Measurements from ENCODE around the gene PPIP5K2. TPM values are rescaled to one million over a fixed set of nuclear protein-coding genes. Genes with fewer than 3 reads are reported as not detected.

Gene PPIP5K2
- total and polyA plus RNA-seq, 2 donors (not counting 3 experiments of a cell fraction or from before 2014, with no cell fraction given), result 20.8 to 69.4 TPM

- Histone ChIP-seq H3K9ac (replicated peaks; ENCODE audit: extremely low read depth, insufficient read depth, low read length) (no peak overlapping the region), H3K27me3 (ENCODE audit: control insufficient read depth in 2 of 2, insufficient read depth in 2 of 2, low read length in 2 of 2) (peaks cover 2 to 11% of the 10 kb centered on the region in 2 experiments), H3K9me3 (replicated peaks; ENCODE audit: control insufficient read depth, insufficient read depth, low read length) (no peaks in the 10 kb centered on the region), H3K4me3 (replicated peaks in 1 of 3; ENCODE audit: insufficient read depth in 1 of 3, low read depth in 1 of 3, low read length in 3 of 3) (no peak overlapping the region), H2AFZ (ENCODE audit: low read depth, low read length) (no peak overlapping the region), H3K36me3 (ENCODE audit: control insufficient read depth in 2 of 2, extremely low read depth in 1 of 2, insufficient read depth in 2 of 2, low read length in 2 of 2) (no peaks in the 10 kb centered on the region), H3K27ac (ENCODE audit: insufficient read depth, low read depth, low read length) (no peak overlapping the region), H3K4me2 (ENCODE audit: insufficient read depth, low read length) (no peak overlapping the region), H3K79me2 (ENCODE audit: control insufficient read depth, insufficient read depth, low read length) (no peaks in the 10 kb centered on the region), H4K20me1 (replicated peaks; ENCODE audit: control insufficient read depth, extremely low read depth, insufficient read depth, low read length) (no peaks in the 10 kb centered on the region), H3K9me1 (replicated peaks; ENCODE audit: control insufficient read depth, extremely low read depth, insufficient read depth, low read length) (no peaks in the 10 kb centered on the region), H3K4me1 (ENCODE audit: control insufficient read depth, extremely low read depth, insufficient read depth, low read length) (no peaks in the 10 kb centered on the region)
- intact Hi-C loops (cut with micrococcal nuclease) (no loop called here), dilution Hi-C loops (cut with MboI; ENCODE audit: extremely low pct_ligation_motif_present, low sequenced_read_pairs) (no loop called here)
- BruUV-seq (replicated peaks), result no TSS peak
- CTCF ChIA-PET, result interaction anchor here (1.6 kb wide), 1 partner anchor 11 kb away, joined by 6 read pairs; no protein-coding TSS in a partner anchor
- POLR2A ChIA-PET, result no interaction called here
- FAIRE-seq, result no peak
- TF ChIP-seq POLR2AphosphoS5 (IDR thresholded peaks at IDR 0.05; ENCODE audit: insufficient read depth, low read depth, low read length), result no peak
- no peak for TF ChIP-seq CTCF (IDR thresholded peaks at IDR 0.05; ENCODE audit: extremely low read depth in 1 of 2, insufficient read depth in 1 of 2, low read depth in 1 of 2, low read length in 2 of 2)
- TF ChIP-seq MAX (IDR thresholded peaks at IDR 0.05; ENCODE audit: insufficient read depth, insufficient read length), result no peak
- TF ChIP-seq EZH2 (IDR thresholded peaks at IDR 0.05; ENCODE audit: borderline replicate concordance, low read depth, low read length, severe bottlenecking), result no peak
- TF ChIP-seq POLR2A (IDR thresholded peaks at IDR 0.05; ENCODE audit: low read depth, low read length), result no peak
- no peak for TF ChIP-seq FOS (IDR thresholded peaks at IDR 0.05; ENCODE audit: borderline replicate concordance, insufficient read depth, low read length)
- no peak for TF ChIP-seq GATA2 (IDR thresholded peaks at IDR 0.05; ENCODE audit: insufficient read depth, insufficient read length, low read depth, low read length)
- no peak for TF ChIP-seq MYC (IDR thresholded peaks at IDR 0.05; ENCODE audit: low read depth, low read length)
- TF ChIP-seq JUN (IDR thresholded peaks at IDR 0.05; ENCODE audit: borderline replicate concordance, insufficient read depth, insufficient read length, low read depth), result no peak
- DNase-seq (ENCODE audit: low read depth, low spot score), result no peak
Observed at GRCh38 chr5:103245761-103246160, 125.7 kb downstream of the PPIP5K2 start.
